ENCODE results near the gene XPO6. TPM values are rescaled to one million over a fixed set of nuclear protein-coding genes. Genes with fewer than 3 reads are reported as not detected.

The XPO6 gene
- polyA plus RNA-seq, 1 of the 3 experiments (the other 2 are of a cell fraction), result 97.1 TPM

DNA sequence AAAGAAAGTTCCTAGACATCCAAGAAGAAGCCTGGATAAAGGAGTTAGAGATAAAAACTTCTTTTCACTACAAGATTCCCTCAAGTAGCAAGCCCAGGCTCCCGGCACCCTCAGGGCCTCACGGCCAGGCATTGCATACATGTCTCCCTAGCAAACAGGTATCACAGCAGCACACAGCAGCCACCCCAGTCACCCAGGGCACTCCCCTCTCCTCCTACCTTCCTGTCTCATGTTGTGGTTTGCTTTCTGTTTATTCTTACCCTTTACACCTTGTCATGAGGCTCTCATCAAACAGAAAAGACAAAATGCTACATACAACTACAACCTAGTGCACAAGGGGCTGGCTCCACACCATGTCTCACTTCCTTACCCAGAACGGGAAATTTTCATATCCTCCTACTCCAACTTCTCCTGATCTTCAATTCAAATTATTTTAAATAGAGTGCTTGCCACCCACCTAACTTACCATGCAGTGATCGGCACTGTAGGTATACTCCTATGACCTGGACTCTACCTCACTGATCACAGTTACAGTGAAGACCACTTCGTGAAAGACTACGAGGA, 42.7 kb downstream of the XPO6 start:
- ChIA-PET POLR2A (no interaction called here), CTCF (no interaction called here)
- Histone ChIP-seq H3F3A (replicated peaks; ENCODE audit: insufficient read depth) (no peaks in the 10 kb centered on the region), H3K27me3 (ENCODE audit: insufficient read depth) (no peaks in the 10 kb centered on the region), H3K27ac (ENCODE audit: low read depth in 2 of 2, low read length in 1 of 2) (no peak overlapping the region), H3K9me3 (no peaks in the 10 kb centered on the region), H3K4me1 (ENCODE audit: control insufficient read depth in 1 of 2, insufficient read depth in 2 of 2, low read depth in 1 of 2, low read length in 1 of 2) (peaks cover 0 to 7% of the 10 kb centered on the region in 2 experiments; a peak in 1 of 4 replicates), H2AFZ (ENCODE audit: low read depth) (no peak overlapping the region), H3K36me3 (replicated peaks in 1 of 2; ENCODE audit: control insufficient read depth in 1 of 2, insufficient read depth in 2 of 2, low read length in 1 of 2) (peaks cover 39 to 40% of the 10 kb centered on the region in 2 experiments), H4K20me1 (ENCODE audit: insufficient read depth) (no peaks in the 10 kb centered on the region), H3K79me2 (ENCODE audit: insufficient read depth) (peaks cover 17% of the 10 kb centered on the region; the same call in 1 of the 2 replicates), H3K9ac (no peak overlapping the region), H3K9me2 (no peaks in the 10 kb centered on the region), H3K4me2 (no peak overlapping the region), H3K4me3 (ENCODE audit: low read depth in 2 of 2, low read length in 1 of 2) (no peak overlapping the region)
- 98% methylated on average over 6 of the region's 6 CpGs for WGBS (ENCODE audit: low lambda C conversion rate)
- no peak for DNase-seq
- TF ChIP-seq GATA2 (CRISPR knock-in tag; IDR thresholded peaks at IDR 0.05) (no peak), PBX3 (IDR thresholded peaks at IDR 0.05) (no peak), SMC3 (IDR thresholded peaks at IDR 0.05; ENCODE audit: low read depth, low read length) (no peak), RXRA (IDR thresholded peaks at IDR 0.05; ENCODE audit: borderline replicate concordance, low read depth) (no peak), NRF1 (IDR thresholded peaks at IDR 0.05; ENCODE audit: low read depth, low read length) (no peak), TEAD4 (IDR thresholded peaks at IDR 0.05; ENCODE audit: borderline replicate concordance, insufficient read depth) (no peak), SIN3A (IDR thresholded peaks at IDR 0.05; ENCODE audit: borderline replicate concordance, low read depth, low read length) (no peak), ELF1 (IDR thresholded peaks at IDR 0.05) (no peak), RAD21 (IDR thresholded peaks at IDR 0.05; ENCODE audit: low read length) (no peak)
- TF ChIP-seq, protein P1, sequence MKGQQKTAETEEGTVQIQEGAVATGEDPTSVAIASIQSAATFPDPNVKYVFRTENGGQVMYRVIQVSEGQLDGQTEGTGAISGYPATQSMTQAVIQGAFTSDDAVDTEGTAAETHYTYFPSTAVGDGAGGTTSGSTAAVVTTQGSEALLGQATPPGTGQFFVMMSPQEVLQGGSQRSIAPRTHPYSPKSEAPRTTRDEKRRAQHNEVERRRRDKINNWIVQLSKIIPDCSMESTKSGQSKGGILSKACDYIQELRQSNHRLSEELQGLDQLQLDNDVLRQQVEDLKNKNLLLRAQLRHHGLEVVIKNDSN (IDR thresholded peaks at IDR 0.05; ENCODE audit: borderline replicate concordance, low read depth), result no peak
- TF ChIP-seq, protein P2, sequence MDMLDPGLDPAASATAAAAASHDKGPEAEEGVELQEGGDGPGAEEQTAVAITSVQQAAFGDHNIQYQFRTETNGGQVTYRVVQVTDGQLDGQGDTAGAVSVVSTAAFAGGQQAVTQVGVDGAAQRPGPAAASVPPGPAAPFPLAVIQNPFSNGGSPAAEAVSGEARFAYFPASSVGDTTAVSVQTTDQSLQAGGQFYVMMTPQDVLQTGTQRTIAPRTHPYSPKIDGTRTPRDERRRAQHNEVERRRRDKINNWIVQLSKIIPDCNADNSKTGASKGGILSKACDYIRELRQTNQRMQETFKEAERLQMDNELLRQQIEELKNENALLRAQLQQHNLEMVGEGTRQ (IDR thresholded peaks at IDR 0.05; ENCODE audit: borderline replicate concordance, low read depth, low read length), result no peak
- TF ChIP-seq, protein P3, sequence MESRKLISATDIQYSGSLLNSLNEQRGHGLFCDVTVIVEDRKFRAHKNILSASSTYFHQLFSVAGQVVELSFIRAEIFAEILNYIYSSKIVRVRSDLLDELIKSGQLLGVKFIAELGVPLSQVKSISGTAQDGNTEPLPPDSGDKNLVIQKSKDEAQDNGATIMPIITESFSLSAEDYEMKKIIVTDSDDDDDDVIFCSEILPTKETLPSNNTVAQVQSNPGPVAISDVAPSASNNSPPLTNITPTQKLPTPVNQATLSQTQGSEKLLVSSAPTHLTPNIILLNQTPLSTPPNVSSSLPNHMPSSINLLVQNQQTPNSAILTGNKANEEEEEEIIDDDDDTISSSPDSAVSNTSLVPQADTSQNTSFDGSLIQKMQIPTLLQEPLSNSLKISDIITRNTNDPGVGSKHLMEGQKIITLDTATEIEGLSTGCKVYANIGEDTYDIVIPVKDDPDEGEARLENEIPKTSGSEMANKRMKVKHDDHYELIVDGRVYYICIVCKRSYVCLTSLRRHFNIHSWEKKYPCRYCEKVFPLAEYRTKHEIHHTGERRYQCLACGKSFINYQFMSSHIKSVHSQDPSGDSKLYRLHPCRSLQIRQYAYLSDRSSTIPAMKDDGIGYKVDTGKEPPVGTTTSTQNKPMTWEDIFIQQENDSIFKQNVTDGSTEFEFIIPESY (IDR thresholded peaks at IDR 0.05; ENCODE audit: borderline replicate concordance, low read depth), result no peak

DNA sequence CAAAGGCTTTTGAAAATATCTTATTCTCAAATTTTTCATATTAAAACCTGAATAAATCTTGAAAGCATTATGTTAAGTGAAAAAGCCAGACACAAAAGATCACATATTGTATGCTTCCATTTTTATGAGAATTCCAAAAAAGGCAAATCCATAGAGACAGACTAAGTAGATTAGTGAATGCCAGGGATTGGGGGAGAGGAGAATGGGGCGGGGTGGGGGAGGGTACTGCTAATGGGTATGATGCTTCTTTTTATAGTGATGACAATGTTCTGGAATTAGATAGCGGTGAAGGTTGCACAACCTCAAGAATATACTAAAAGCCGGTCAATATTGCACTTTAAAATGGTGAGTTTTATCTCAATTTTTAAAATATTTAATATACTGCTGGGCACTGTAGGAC, 44.0 kb downstream of the XPO6 start:
- H3K27me3 ChIP-seq (ENCODE audit: insufficient read depth), result no peaks in the 10 kb centered on the region
- WGBS (ENCODE audit: low lambda C conversion rate), result 97% methylated on average over 3 of the region's 3 CpGs
- no peaks in the 10 kb centered on the region for H4K20me1 ChIP-seq (ENCODE audit: insufficient read depth)
- H3K79me2 ChIP-seq (ENCODE audit: insufficient read depth), result peaks cover 28% of the 10 kb centered on the region; the same call in 1 of the 2 replicates
- no peaks in the 10 kb centered on the region for H3F3A ChIP-seq (replicated peaks; ENCODE audit: insufficient read depth)
- H2AFZ ChIP-seq (ENCODE audit: low read depth), result no peak overlapping the region
- TF ChIP-seq PBX3 (IDR thresholded peaks at IDR 0.05) (no peak), EP300 (IDR thresholded peaks at IDR 0.05; ENCODE audit: borderline replicate concordance in 1 of 2, low read depth in 1 of 2, low read length in 1 of 2) (no peak), RCOR1 (IDR thresholded peaks at IDR 0.05; ENCODE audit: low read length) (no peak), YY1 (IDR thresholded peaks at IDR 0.05; ENCODE audit: low read depth) (no peak), EZH2phosphoT487 (IDR thresholded peaks at IDR 0.05; ENCODE audit: borderline replicate concordance, low read depth) (no peak), MEF2A (IDR thresholded peaks at IDR 0.05; ENCODE audit: borderline replicate concordance, low read depth) (no peak)
- TF ChIP-seq, protein P2 (IDR thresholded peaks at IDR 0.05; ENCODE audit: borderline replicate concordance, low read depth, low read length), result no peak
- peaks cover 39 to 41% of the 10 kb centered on the region in 2 experiments for H3K36me3 ChIP-seq (replicated peaks in 1 of 2; ENCODE audit: control insufficient read depth in 1 of 2, insufficient read depth in 2 of 2, low read length in 1 of 2)
- no peak overlapping the region for H3K27ac ChIP-seq (ENCODE audit: low read depth in 2 of 2, low read length in 1 of 2)
- no peaks in the 10 kb centered on the region for H3K9me3 ChIP-seq
- H3K4me2 ChIP-seq, result no peak overlapping the region
- CTCF ChIA-PET, result no interaction called here
- no peak overlapping the region for H3K4me3 ChIP-seq (ENCODE audit: low read depth in 2 of 2, low read length in 1 of 2)
- H3K9me2 ChIP-seq, result no peaks in the 10 kb centered on the region
- no peak for DNase-seq
- POLR2A ChIA-PET, result no interaction called here
- H3K9ac ChIP-seq, result no peak overlapping the region
- peaks cover 0 to 7% of the 10 kb centered on the region in 2 experiments; a peak in 1 of 4 replicates for H3K4me1 ChIP-seq (ENCODE audit: control insufficient read depth in 1 of 2, insufficient read depth in 2 of 2, low read depth in 1 of 2, low read length in 1 of 2)
